HG02938 (cell line): Measurements from ENCODE around the gene IARS1.

Experiments
- ATAC-seq: cut with Tn5 transposase; IDR thresholded peaks from one replicate; pipeline ENCODE4 v1.9.1; 2021; ENCODE audit warnings: mild to moderate bottlenecking, moderate library complexity; ENCODE audit not compliant: unreplicated experiment

The IARS1 gene

DNA sequence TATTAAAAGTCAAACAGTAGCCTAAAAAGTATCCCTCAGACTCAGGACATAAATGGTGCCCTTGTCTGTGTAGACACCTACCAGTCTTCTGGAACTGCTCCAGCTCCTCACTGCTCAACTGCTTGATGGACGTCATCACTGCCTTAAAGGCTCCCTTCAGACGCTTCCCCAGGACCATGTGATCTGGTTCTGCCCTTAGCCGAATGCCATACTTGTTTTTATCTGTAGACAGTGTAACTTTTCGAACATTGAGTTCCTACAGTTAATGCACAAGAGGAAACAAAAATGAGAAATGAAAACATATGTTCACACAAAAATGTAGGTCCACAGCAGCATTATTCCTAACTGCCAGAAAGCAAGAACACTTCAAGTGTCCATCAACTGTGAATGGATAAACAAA is 46.2 kb downstream of the IARS1 start:
- no peak for ATAC-seq

DNA sequence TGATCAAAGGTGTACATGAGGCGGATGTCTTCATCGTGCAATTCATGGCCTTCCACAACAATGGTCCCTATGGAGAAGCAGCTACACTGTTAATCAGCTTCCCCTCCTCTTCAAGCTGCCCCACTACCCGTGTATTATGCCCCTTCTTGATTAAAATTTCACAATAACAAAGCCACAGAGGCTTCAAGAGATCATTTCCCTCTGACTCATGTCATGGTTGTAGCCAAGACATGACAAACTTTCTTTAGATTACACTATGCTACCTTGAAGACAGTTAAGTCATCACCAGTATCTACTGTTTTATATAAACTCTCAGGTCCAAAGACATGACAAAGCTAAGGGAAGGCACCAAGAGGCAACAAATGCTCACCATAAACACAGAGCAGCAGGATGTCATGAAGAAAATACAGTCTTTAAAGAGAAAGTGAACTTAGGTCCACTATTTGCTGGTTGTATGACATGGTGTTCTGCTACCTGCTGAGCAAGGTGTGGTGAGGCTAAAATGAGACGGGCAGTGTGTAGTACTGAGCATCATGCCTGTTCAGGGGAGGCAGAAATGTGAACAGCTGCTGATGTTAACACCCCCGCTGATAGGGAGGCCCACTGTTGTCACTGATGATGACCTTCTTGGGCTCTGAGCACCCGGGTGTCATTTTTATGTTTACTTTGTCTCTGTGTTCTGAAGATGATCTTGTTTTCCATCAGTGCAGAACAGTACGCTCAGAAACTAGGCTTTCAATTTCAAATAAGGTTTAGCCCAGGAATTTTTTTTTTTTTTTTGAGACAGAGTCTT is 48.3 kb downstream of the IARS1 start:
- ATAC-seq, result no peak
